Naive thymus-derived CD4-positive, alpha-beta T cell (primary cell): ENCODE results near the gene SIPA1L3. TPM values are rescaled to one million over a fixed set of nuclear protein-coding genes. Genes with fewer than 3 reads are reported as not detected.

Source experiments
- ATAC-seq: fragments of 150-1000 bp; cut with Tn5 transposase; 2 replicates; pipeline ENCODE4 v1.10.0; 2021; ENCODE audit warnings: mild to moderate bottlenecking, moderate library complexity
- CTCF ChIA-PET: fragments of 350-600 bp; sonication (Branson Sonifier 250); formaldehyde crosslinking; loops from one replicate; lab custom pipeline; 2021; ENCODE audit warnings: antibody characterized with exemption; lab: Charles Lee
- POLR2A ChIA-PET: fragments of 350-600 bp; sonication (Branson Sonifier 250); formaldehyde crosslinking; loops from one replicate; lab custom pipeline; 2021; ENCODE audit warnings: antibody characterized with exemption, inconsistent platforms; lab: Charles Lee
- DNase-seq, 9 donors: peaks; one replicate each; pipeline versions ENCODE4 v3.0.0 to v3.0.0-alpha.2; 2020 to 2022; ENCODE audit warnings: mixed read lengths in 1 of 9
- H3K27ac ChIP-seq: one replicate; pipeline ENCODE4 v1.7.0; 2013; ENCODE audit warnings: mild to moderate bottlenecking, low read depth, low read length, moderate library complexity
- H3K27me3 ChIP-seq, 2 donors: one replicate each; pipeline ENCODE4 v1.7.0; 2013; ENCODE audit warnings: low read length in 2 of 2, mild to moderate bottlenecking in 2 of 2, moderate library complexity in 2 of 2; ENCODE audit not compliant: control insufficient read depth in 2 of 2, insufficient read depth in 2 of 2
- H3K36me3 ChIP-seq, 3 experiments: 1 replicate in 2 of 3; 2 replicates in 1 of 3; pipeline ENCODE4 v1.7.0; 2013; ENCODE audit warnings: low read length in 3 of 3, mild to moderate bottlenecking in 3 of 3, moderate library complexity in 1 of 3; ENCODE audit not compliant: insufficient read depth in 3 of 3, control insufficient read depth in 2 of 3
- H3K4me1 ChIP-seq, 2 donors: one replicate each; pipeline ENCODE4 v1.7.0; 2013; ENCODE audit warnings: low read length in 2 of 2, mild to moderate bottlenecking in 2 of 2, moderate library complexity in 1 of 2; ENCODE audit not compliant: control insufficient read depth in 2 of 2, insufficient read depth in 2 of 2
- H3K4me3 ChIP-seq: 2 replicates; pipeline ENCODE4 v1.7.0; 2013; ENCODE audit warnings: mild to moderate bottlenecking, low read length
- H3K9me3 ChIP-seq, 3 experiments: 1 replicate in 2 of 3; 2 replicates in 1 of 3; pipeline ENCODE4 v1.7.0; 2013; ENCODE audit warnings: low read length in 3 of 3; ENCODE audit not compliant: control insufficient read depth in 2 of 3
- H3K27ac Mint-ChIP-seq, 9 donors: one replicate each; pipeline ENCODE4 v1.8.0; 2020 to 2022; ENCODE audit warnings: mixed read lengths in 9 of 9, mild to moderate bottlenecking in 8 of 9, moderate library complexity in 5 of 9, inconsistent platforms in 2 of 9
- H3K27me3 Mint-ChIP-seq, 5 donors: one replicate each; pipeline ENCODE4 v1.8.0; 2021 to 2022; ENCODE audit warnings: mixed read lengths in 5 of 5, mild to moderate bottlenecking in 1 of 5
- H3K36me3 Mint-ChIP-seq, 5 donors: one replicate each; pipeline ENCODE4 v1.8.0; 2020 to 2022; ENCODE audit warnings: mixed read lengths in 5 of 5, mild to moderate bottlenecking in 3 of 5, inconsistent platforms in 1 of 5
- H3K4me1 Mint-ChIP-seq, 7 donors: one replicate each; pipeline ENCODE4 v1.8.0; 2020 to 2022; ENCODE audit warnings: mixed read lengths in 7 of 7, mild to moderate bottlenecking in 3 of 7, inconsistent platforms in 1 of 7
- H3K4me3 Mint-ChIP-seq, 10 donors: one replicate each; pipeline ENCODE4 v1.8.0; 2020 to 2022; ENCODE audit warnings: mild to moderate bottlenecking in 10 of 10, mixed read lengths in 10 of 10, moderate library complexity in 6 of 10, inconsistent platforms in 2 of 10
- H3K9me3 Mint-ChIP-seq, 11 donors: one replicate each; pipeline ENCODE4 v1.8.0; 2020 to 2022; ENCODE audit warnings: mixed read lengths in 11 of 11, mild to moderate bottlenecking in 4 of 11, inconsistent platforms in 1 of 11, moderate library complexity in 1 of 11
- intact Hi-C, 2 donors: fragments of 100-400 bp; cut with micrococcal nuclease; formaldehyde crosslinking; loops; one replicate each; pipeline ENCODE4 v1.15.1; 2023
- polyA plus RNA-seq, 2 donors: library from polyadenylated mRNA; unstranded; fragments of 300-500 nt; fragmentation: Illumina TruSeq; gene quantifications; one replicate each; pipeline ENCODE4 v1.2.3, GENCODE V29; 2021
- total RNA-seq, 6 experiments: library from RNA in 5 of 6; stranded (reverse) in 5 of 6; gene quantifications; 1 replicate in 5 of 6; 2 replicates in 1 of 6; pipeline ENCODE4 v1.2.3 and lab custom pipeline; 2021 to 2026

The SIPA1L3 gene
- total and polyA plus RNA-seq, 7 experiments from 2014 or later = 0.91 to 38.7 (median 22.5) TPM

GRCh38 chr19:38017401-38018151 lies 110.6 kb downstream of the SIPA1L3 start:
- Mint-ChIP-seq H3K27me3 (no peaks in the 10 kb centered on the region), H3K27ac (peak overlapping the region in 1 of 9 donors; percentile 15), H3K4me3 (no peak overlapping the region), H3K36me3 (peaks cover 0 to 18% (median 4%) of the 10 kb centered on the region in 5 donors), H3K4me1 (peaks cover 0 to 8% (median 5%) of the 10 kb centered on the region in 7 donors), H3K9me3 (no peaks in the 10 kb centered on the region)
- Histone ChIP-seq H3K27me3 (no peaks in the 10 kb centered on the region), H3K4me1 (no peaks in the 10 kb centered on the region), H3K36me3 (no peaks in the 10 kb centered on the region), H3K9me3 (no peaks in the 10 kb centered on the region), H3K4me3 (no peak overlapping the region), H3K27ac (no peak overlapping the region)
- ChIA-PET CTCF (no interaction called here), POLR2A (interaction anchor here (0.7 kb wide), 1 partner anchor 42 kb away, joined by 3 read pairs; no protein-coding TSS in a partner anchor)
- ATAC-seq = no peak
- intact Hi-C loops = no loop called here
- no peak for DNase-seq

- H3K36me3 ChIP-seq = no peaks in the 10 kb centered on the region
- POLR2A ChIA-PET = no interaction called here
Observed at GRCh38 chr19:38018694-38019395, 111.8 kb downstream of the SIPA1L3 start.

GRCh38 chr19:38019396-38019724 lies 112.4 kb downstream of the SIPA1L3 start:
- intact Hi-C loops = no loop called here
- no peak overlapping the region for H3K27ac Mint-ChIP-seq
- H3K4me3 ChIP-seq = no peak overlapping the region
- H3K27ac ChIP-seq = no peak overlapping the region
- H3K27me3 Mint-ChIP-seq = no peaks in the 10 kb centered on the region
- no peaks in the 10 kb centered on the region for H3K27me3 ChIP-seq
- peaks cover 0 to 18% (median 4%) of the 10 kb centered on the region in 5 donors for H3K36me3 Mint-ChIP-seq
- peaks cover 0 to 8% (median 0%) of the 10 kb centered on the region in 7 donors for H3K4me1 Mint-ChIP-seq
- ATAC-seq (no peak), DNase-seq (no peak)
- H3K9me3 ChIP-seq = no peaks in the 10 kb centered on the region
- no peak overlapping the region for H3K4me3 Mint-ChIP-seq
- no peaks in the 10 kb centered on the region for H3K9me3 Mint-ChIP-seq
- CTCF ChIA-PET = no interaction called here
- H3K36me3 ChIP-seq = no peaks in the 10 kb centered on the region
- POLR2A ChIA-PET = no interaction called here
- no peaks in the 10 kb centered on the region for H3K4me1 ChIP-seq

More at GRCh38 chr19:38018694-38019395, 111.8 kb downstream of the SIPA1L3 start:
- Histone ChIP-seq H3K4me1 (no peaks in the 10 kb centered on the region), H3K27me3 (no peaks in the 10 kb centered on the region), H3K9me3 (no peaks in the 10 kb centered on the region), H3K27ac (no peak overlapping the region), H3K4me3 (no peak overlapping the region)
- peak overlapping the region in 2 of 9 donors; percentile 4 to 22 for H3K27ac Mint-ChIP-seq
- CTCF ChIA-PET = no interaction called here
- intact Hi-C loops = no loop called here
- ATAC-seq (no peak), DNase-seq (no peak)
- H3K27me3 Mint-ChIP-seq = no peaks in the 10 kb centered on the region
- H3K36me3 Mint-ChIP-seq = peaks cover 0 to 18% (median 4%) of the 10 kb centered on the region in 5 donors
- H3K4me1 Mint-ChIP-seq = peaks cover 0 to 7% (median 0%) of the 10 kb centered on the region in 7 donors
- H3K9me3 Mint-ChIP-seq = no peaks in the 10 kb centered on the region
- no peak overlapping the region for H3K4me3 Mint-ChIP-seq

- ATAC-seq (no peak), DNase-seq (no peak)
- Mint-ChIP-seq H3K9me3 (no peaks in the 10 kb centered on the region), H3K36me3 (peaks cover 0 to 15% (median 4%) of the 10 kb centered on the region in 5 donors), H3K4me3 (no peak overlapping the region), H3K27me3 (no peaks in the 10 kb centered on the region), H3K4me1 (peaks cover 0 to 8% (median 0%) of the 10 kb centered on the region in 7 donors), H3K27ac (no peak overlapping the region)
- POLR2A ChIA-PET = interaction anchor here (0.8 to 1.7 kb wide), 2 partner anchors 29 to 39 kb away, joined by 3 to 4 read pairs; no protein-coding TSS in a partner anchor
- intact Hi-C loops = no loop called here
- Histone ChIP-seq H3K4me1 (no peaks in the 10 kb centered on the region), H3K9me3 (no peaks in the 10 kb centered on the region), H3K4me3 (no peak overlapping the region), H3K36me3 (no peaks in the 10 kb centered on the region), H3K27ac (no peak overlapping the region), H3K27me3 (no peaks in the 10 kb centered on the region)
- CTCF ChIA-PET = interaction anchor here (0.7 kb wide), 1 partner anchor 17 kb away, joined by 3 read pairs; no protein-coding TSS in a partner anchor
Observed at GRCh38 chr19:38020311-38020710, 113.3 kb downstream of the SIPA1L3 start.

- Histone ChIP-seq H3K4me1 (no peaks in the 10 kb centered on the region), H3K27ac (no peak overlapping the region), H3K4me3 (no peak overlapping the region), H3K36me3 (no peaks in the 10 kb centered on the region), H3K27me3 (no peaks in the 10 kb centered on the region), H3K9me3 (no peaks in the 10 kb centered on the region)
- H3K27ac Mint-ChIP-seq = peak overlapping the region in 1 of 9 donors; percentile 37
- ChIA-PET CTCF (no interaction called here), POLR2A (interaction anchor here (1.7 kb wide), 1 partner anchor 28 kb away, joined by 4 read pairs; no protein-coding TSS in a partner anchor)
- peaks cover 0 to 13% (median 0%) of the 10 kb centered on the region in 5 donors for H3K36me3 Mint-ChIP-seq
- ATAC-seq (no peak), DNase-seq (no peak)
- intact Hi-C loops = no loop called here
- H3K4me1 Mint-ChIP-seq = peaks cover 0 to 8% (median 0%) of the 10 kb centered on the region in 7 donors
- H3K9me3 Mint-ChIP-seq = peaks cover 0 to 1% (median 0%) of the 10 kb centered on the region in 11 donors
- no peak overlapping the region for H3K4me3 Mint-ChIP-seq
- H3K27me3 Mint-ChIP-seq = no peaks in the 10 kb centered on the region
Observed at GRCh38 chr19:38021352-38021751, 114.3 kb downstream of the SIPA1L3 start.

GRCh38 chr19:38022791-38023670 lies 116.0 kb downstream of the SIPA1L3 start:
- intact Hi-C loops = no loop called here
- no peaks in the 10 kb centered on the region for H3K4me1 ChIP-seq
- H3K27ac ChIP-seq = no peak overlapping the region
- CTCF ChIA-PET = no interaction called here
- Mint-ChIP-seq H3K36me3 (peaks cover 0 to 13% (median 0%) of the 10 kb centered on the region in 5 donors), H3K4me3 (no peak overlapping the region), H3K4me1 (peaks cover 0 to 8% (median 0%) of the 10 kb centered on the region in 7 donors), H3K27me3 (no peaks in the 10 kb centered on the region), H3K9me3 (peaks cover 0 to 1% (median 0%) of the 10 kb centered on the region in 11 donors), H3K27ac (no peak overlapping the region)
- no peak for DNase-seq
- no peaks in the 10 kb centered on the region for H3K36me3 ChIP-seq
- POLR2A ChIA-PET = interaction anchor here (0.7 kb wide), 1 partner anchor 1091 kb away, joined by 3 read pairs; no protein-coding TSS in a partner anchor
- no peaks in the 10 kb centered on the region for H3K27me3 ChIP-seq
- H3K4me3 ChIP-seq = no peak overlapping the region
- H3K9me3 ChIP-seq = no peaks in the 10 kb centered on the region
- ATAC-seq = no peak
